HEK293T (cell line): Measurements from ENCODE around the gene CYB5A.
"Not testable (repeated sequence)": the region's sequence is repeated elsewhere in the genome, so short reads cannot be mapped to it uniquely, and the experiment has no call there.

ENCODE experiments used
- CTCF ChIA-PET: fragments of 350-600 bp; formaldehyde crosslinking; extraction: SDS; loops from one replicate; lab custom pipeline; 2021; ENCODE audit warnings: antibody characterized with exemption, inconsistent platforms; lab: Yijun Ruan, JAX
- POLR2A ChIA-PET: fragments of 350-600 bp; formaldehyde crosslinking; extraction: SDS; loops from one replicate; lab custom pipeline; 2020; ENCODE audit warnings: antibody characterized with exemption, inconsistent platforms; lab: Yijun Ruan, JAX
- DNase-seq: peaks from one replicate; pipeline ENCODE4 v3.0.0; 2012; ENCODE audit warnings: mixed read lengths; ENCODE audit errors: extremely low spot score
- ARNT ChIP-seq: fragments of 450-650 bp; IDR thresholded peaks from 2 replicates; pipeline ENCODE4 v1.6.1; 2017; ENCODE audit warnings: mild to moderate bottlenecking
- BHLHE40 ChIP-seq: fragments of 450-650 bp; IDR thresholded peaks from 2 replicates; pipeline ENCODE4 v1.6.1; 2016; ENCODE audit warnings: mild to moderate bottlenecking, moderate library complexity, borderline replicate concordance
- CTBP1 ChIP-seq: fragments of 450-650 bp; IDR thresholded peaks from 2 replicates; pipeline ENCODE4 v1.6.1; 2016; ENCODE audit warnings: borderline replicate concordance
- ELF4 ChIP-seq: fragments of 450-650 bp; IDR thresholded peaks from 2 replicates; pipeline ENCODE4 v1.6.1; 2017; ENCODE audit warnings: antibody characterized with exemption
- FOXA1 ChIP-seq: fragments of 450-650 bp; IDR thresholded peaks from 2 replicates; pipeline ENCODE4 v1.6.1; 2016; ENCODE audit warnings: mild to moderate bottlenecking
- FOXK2 ChIP-seq: fragments of 450-650 bp; IDR thresholded peaks from 2 replicates; pipeline ENCODE4 v1.6.1; 2016; ENCODE audit warnings: mild to moderate bottlenecking
- FOXM1 ChIP-seq: fragments of 450-650 bp; IDR thresholded peaks from 2 replicates; pipeline ENCODE4 v1.6.1; 2017; ENCODE audit warnings: mild to moderate bottlenecking, borderline replicate concordance
- HDGF ChIP-seq: fragments of 450-650 bp; IDR thresholded peaks from 2 replicates; pipeline ENCODE4 v1.6.1; 2017; ENCODE audit warnings: antibody characterized with exemption, borderline replicate concordance
- L3MBTL2 ChIP-seq: fragments of 450-650 bp; conservative IDR thresholded peaks from 2 replicates; pipeline ENCODE4 v1.6.1; 2016; ENCODE audit warnings: mild to moderate bottlenecking
- LEF1 ChIP-seq: fragments of 450-650 bp; IDR thresholded peaks from 2 replicates; pipeline ENCODE4 v1.6.1; 2017; ENCODE audit warnings: mild to moderate bottlenecking, borderline replicate concordance
- NFRKB ChIP-seq: fragments of 450-650 bp; IDR thresholded peaks from 2 replicates; pipeline ENCODE4 v1.6.1; 2016; ENCODE audit warnings: mild to moderate bottlenecking, moderate library complexity
- SP1 ChIP-seq: fragments of 450-650 bp; IDR thresholded peaks from 2 replicates; pipeline ENCODE4 v1.6.1; 2017
- SUZ12 ChIP-seq: fragments of 450-650 bp; IDR thresholded peaks from 2 replicates; pipeline ENCODE4 v1.6.1; 2016; ENCODE audit warnings: mild to moderate bottlenecking
- TARDBP ChIP-seq: fragments of 450-650 bp; IDR thresholded peaks from 2 replicates; pipeline ENCODE4 v1.6.1; 2016
- ZNF384 ChIP-seq: fragments of 450-650 bp; IDR thresholded peaks from 2 replicates; pipeline ENCODE4 v1.6.1; 2016
- TF ChIP-seq, protein P1 (sequence below): fragments of 450-650 bp; IDR thresholded peaks from 2 replicates; pipeline ENCODE4 v1.6.1; 2016

CYB5A gene

DNA sequence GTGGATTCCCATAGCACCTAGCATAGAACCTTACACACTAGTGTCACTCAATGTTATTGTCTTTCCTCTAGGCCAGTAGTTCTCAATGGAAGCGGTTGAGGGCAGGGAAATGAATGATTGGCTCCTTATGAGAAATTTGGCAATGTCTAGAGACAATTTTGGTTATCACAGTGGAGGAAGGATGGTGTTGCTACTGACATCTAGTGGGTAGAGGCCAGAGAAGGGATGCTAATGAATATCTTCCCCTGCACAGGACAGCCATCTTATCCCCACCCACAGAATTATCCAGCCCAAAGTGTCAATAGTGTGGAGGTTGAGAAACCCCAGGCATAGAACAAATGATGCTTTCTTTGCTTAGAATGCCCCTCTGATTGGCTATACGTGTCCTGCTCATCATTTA, 39.6 kb upstream of the CYB5A start:
- ChIA-PET CTCF (no interaction called here), POLR2A (no interaction called here)
- no peak for TF ChIP-seq LEF1
- no peak for TF ChIP-seq NFRKB
- DNase-seq: peak; percentile 5

DNA sequence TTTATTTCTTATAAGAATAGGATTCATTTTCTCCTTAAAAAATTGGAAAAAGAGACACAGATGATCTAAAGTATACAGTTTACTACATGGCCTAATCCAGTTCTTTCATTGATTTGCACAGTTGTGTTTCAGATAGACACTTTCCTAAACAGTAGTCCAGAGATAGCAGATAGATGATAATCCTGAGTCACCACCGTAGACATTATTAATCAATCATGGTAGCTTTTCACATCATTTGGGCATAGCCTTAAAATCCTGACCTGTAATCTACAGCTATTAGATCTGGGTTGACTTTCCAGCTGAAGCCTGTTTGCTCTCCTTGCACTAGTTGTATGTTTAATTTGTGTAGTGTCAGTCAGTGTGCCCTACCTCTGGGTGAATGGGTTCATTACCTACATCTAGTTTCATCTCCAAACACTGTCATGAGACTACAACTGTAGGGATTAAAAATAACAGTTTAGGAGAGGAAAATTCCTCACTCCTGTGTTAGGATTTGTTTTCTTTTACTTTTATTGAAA, 38.0 kb upstream of the CYB5A start:
- TF ChIP-seq SP1 (no peak), L3MBTL2 (no peak), LEF1 (no peak), CTBP1 (no peak), FOXM1 (no peak)
- ChIA-PET POLR2A (no interaction called here), CTCF (no interaction called here)
- DNase-seq: no peak

DNA sequence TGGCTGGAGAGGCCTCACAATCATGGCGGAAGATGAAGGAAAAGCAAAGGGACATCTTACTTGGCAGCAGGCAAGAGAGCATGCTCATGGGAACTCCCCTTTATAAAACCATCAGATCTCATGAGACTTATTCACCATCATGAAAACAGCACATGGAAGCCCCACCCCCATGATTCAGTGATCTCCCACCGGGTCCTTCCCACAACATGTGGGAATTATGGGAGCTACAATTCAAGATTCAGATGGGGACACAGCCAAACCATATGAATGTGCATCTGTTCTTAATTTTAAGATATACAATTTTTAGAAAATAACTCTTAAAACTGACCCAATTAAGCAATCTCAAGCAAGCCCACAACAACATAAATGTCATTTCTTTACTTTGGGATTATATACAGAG, 36.4 kb upstream of the CYB5A start:
- TF ChIP-seq ARNT (no peak), TARDBP (no peak), L3MBTL2 (no peak), ELF4 (no peak), LEF1 (no peak), HDGF (no peak), BHLHE40 (no peak), SUZ12 (no peak), FOXK2 (no peak), ZNF384 (no peak), NFRKB (no peak), SP1 (no peak)
- TF ChIP-seq, protein P1, sequence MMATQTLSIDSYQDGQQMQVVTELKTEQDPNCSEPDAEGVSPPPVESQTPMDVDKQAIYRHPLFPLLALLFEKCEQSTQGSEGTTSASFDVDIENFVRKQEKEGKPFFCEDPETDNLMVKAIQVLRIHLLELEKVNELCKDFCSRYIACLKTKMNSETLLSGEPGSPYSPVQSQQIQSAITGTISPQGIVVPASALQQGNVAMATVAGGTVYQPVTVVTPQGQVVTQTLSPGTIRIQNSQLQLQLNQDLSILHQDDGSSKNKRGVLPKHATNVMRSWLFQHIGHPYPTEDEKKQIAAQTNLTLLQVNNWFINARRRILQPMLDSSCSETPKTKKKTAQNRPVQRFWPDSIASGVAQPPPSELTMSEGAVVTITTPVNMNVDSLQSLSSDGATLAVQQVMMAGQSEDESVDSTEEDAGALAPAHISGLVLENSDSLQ: no peak
- POLR2A ChIA-PET: no interaction called here
- no peak for DNase-seq
- CTCF ChIA-PET: no interaction called here

DNA sequence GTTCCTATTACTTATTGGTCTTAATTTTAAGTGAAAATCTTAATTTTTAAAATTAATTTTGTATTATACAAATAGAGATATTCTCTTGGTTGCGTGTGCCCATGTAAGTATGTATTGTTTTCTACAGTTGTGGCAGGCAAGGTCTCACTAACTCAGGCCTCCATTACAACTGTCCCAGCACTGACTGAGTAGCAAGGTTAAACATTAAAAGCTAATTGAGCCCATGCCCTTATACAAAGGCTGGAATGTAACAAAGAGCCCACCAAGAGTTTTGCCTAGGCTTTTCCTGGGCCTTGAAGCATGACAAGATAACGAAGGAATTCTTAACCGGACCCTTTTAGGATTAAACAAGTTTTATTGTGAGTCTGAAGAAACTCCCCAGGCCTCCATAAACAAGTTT, 35.0 kb upstream of the CYB5A start:
- DNase-seq, CTCF ChIA-PET, POLR2A ChIA-PET: not testable (repeated sequence)

DNA sequence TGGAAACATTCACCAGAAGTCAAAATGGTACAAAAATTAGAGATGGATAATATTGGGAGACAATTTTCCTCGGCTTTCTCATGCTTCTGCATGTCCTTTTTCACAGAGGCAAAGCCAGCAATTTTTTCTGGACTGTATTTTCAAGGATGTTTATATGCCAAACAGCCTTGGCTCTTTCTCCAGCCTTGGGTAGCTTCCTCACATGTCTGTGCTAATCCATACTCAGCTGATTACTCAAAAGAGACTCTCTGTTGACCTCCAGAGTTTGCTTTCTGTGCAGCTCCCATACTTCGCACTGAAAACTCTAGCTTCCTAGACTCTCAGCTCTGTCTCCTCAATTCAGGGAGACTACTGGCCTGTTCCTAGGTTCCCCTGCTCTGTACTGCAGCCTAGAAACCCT, 34.5 kb upstream of the CYB5A start:
- DNase-seq: no peak
- POLR2A ChIA-PET: no interaction called here
- CTCF ChIA-PET: no interaction called here
- TF ChIP-seq FOXM1 (no peak), BHLHE40 (no peak), FOXK2 (no peak), CTBP1 (no peak), TARDBP (no peak), SP1 (no peak), ARNT (no peak), LEF1 (no peak), ZNF384 (no peak), SUZ12 (no peak), FOXA1 (no peak), ELF4 (no peak), NFRKB (no peak), L3MBTL2 (no peak), HDGF (no peak)
- TF ChIP-seq, protein P1: no peak

DNA sequence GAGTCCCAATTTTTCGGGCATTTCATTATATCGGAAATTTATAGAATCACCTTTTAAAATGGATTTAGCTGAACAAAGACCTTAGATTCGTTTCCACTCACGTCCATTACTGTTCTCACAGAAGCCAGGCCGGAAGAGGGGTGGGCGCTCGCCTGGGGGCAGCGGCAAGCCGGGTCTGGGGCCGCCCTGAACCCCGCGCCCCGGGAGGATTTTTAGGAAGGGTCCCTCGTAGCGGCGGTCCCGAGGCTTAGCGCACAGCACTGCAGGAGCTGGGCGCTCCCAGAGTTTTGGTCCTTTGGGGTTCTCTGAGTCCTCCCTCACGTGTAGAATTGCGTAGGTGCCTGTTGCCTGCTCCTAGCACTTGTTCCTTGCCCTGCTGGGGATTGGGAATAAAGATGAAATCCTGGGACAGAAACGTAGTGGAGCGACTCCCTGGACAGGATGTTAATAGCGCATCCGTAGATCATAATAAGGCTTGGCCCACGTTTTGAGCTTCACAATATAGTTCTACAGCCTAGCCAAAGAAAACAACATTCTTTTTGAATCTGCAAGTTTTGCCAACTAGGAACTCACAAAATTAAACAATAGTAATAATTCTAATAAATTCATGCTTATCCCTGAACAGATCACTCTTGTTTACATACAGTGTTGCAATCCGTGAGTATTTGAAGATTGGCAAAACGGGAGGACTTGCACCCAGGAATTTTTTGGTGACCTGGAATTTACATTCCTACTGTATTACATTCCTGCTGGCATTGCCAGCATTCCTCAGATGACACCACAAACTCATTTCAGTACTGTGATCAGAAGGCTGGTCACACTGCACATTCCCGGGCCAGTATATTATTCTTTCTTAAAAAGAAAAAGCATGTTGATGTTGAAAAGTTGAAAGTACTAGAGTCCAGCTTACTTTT, 24.8 kb upstream of the CYB5A start:
- no peak for TF ChIP-seq L3MBTL2
- no peak for TF ChIP-seq NFRKB
- TF ChIP-seq FOXM1: no peak
- no peak for TF ChIP-seq HDGF
- no peak for DNase-seq
- ChIA-PET POLR2A (no interaction called here), CTCF (no interaction called here)

DNA sequence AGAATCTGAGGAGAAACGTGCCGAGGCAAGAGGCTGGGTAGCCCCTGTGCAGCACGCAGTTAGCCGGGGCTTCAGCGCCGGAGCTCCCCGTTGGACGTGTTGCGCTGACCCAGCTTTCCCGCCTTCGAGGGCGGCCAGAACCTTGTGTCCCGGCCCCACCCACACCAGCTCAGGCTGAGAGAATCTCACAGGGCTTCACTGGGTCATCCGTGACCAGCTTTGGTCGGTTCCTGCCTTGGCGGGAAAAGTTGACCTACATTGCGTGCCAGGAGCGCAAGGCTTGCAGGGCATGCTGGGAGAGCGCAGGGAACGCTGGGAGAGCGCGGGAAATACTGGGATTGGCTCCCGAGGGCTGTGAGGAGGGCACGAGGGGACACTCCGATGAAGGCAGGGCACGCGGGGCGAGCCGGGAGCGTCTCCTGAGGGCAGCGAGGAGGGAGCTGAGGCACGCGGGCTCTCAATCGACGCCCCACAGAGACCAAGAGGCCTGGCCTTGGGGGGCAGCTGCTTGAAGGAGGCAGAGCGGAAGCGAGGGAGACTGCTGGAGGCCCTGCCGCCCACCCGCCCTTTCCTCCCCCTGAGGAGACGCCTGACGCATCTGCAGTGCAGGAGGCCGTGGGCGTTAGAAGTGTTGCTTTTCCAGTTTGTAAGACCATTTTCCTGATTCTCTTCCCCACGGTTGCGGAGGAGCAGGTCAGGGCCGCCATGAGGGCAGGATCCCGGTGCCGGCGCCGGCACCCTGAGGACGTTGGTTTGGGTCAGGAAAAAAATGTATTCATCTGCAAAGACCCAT, 23.9 kb upstream of the CYB5A start, which contains the start of gene C18orf63:
Gene C18orf63, plus strand, starts transcription at position 376 of the 793 bp plus-strand sequence. CDS start 2,027 bp downstream, outside the sequence.
- CTCF ChIA-PET: no interaction called here
- no peak for TF ChIP-seq ARNT
- TF ChIP-seq ELF4: no peak
- no peak for TF ChIP-seq CTBP1
- TF ChIP-seq BHLHE40: no peak
- no peak for TF ChIP-seq HDGF
- no peak for TF ChIP-seq FOXM1
- no peak for TF ChIP-seq FOXK2
- TF ChIP-seq NFRKB: no peak
- TF ChIP-seq LEF1: no peak
- no peak for TF ChIP-seq ZNF384
- TF ChIP-seq SP1: no peak
- TF ChIP-seq FOXA1: no peak
- TF ChIP-seq TARDBP: no peak
- no peak for TF ChIP-seq SUZ12
- TF ChIP-seq, protein P1: no peak
- no peak for TF ChIP-seq L3MBTL2
- no peak for DNase-seq
- POLR2A ChIA-PET: no interaction called here
